HCT116 (cell line): ENCODE results near the gene TMEM204. TPM values are rescaled to one million over a fixed set of nuclear protein-coding genes. Genes with fewer than 3 reads are reported as not detected.

Experiments used
- ATAC-seq: fragments of 200-7000 bp; cut with Tn5 transposase; 2 replicates; pipeline ENCODE4 v1.9.1; 2020; ENCODE audit warnings: mild to moderate bottlenecking, moderate library complexity
- BruUV-seq: library from RNA; stranded (reverse); fragments of 400-500 nt; replicated peaks from 2 replicates; lab custom pipeline; 2021; lab: Mats Ljungman, UMichigan
- CTCF ChIA-PET: fragments of 300-600 bp; sonication (Branson Sonifier 250); formaldehyde crosslinking; loops from one replicate; lab custom pipeline; 2021; ENCODE audit warnings: antibody characterized with exemption; lab: Charles Lee
- POLR2A ChIA-PET: fragments of 300-600, 350-600 bp; sonication (Branson Sonifier 250); formaldehyde crosslinking; loops from one replicate; lab custom pipeline; 2021; ENCODE audit warnings: antibody characterized with exemption; lab: Charles Lee
- RAD21 ChIA-PET, 2 experiments: fragments of 300-600 bp; sonication (Branson Sonifier 250); formaldehyde crosslinking; loops; one replicate each; lab custom pipeline; 2023; ENCODE audit warnings: low total read pairs in 2 of 2; ENCODE audit not compliant: uncharacterized antibody in 2 of 2, unreplicated experiment in 2 of 2, low non-redundant PET in 1 of 2; lab: Charles Lee
- DNase-seq: peaks from one replicate; pipeline ENCODE4 v3.0.0-alpha.2; 2010; ENCODE audit warnings: low read depth, low spot score
- H2AFZ ChIP-seq: fragments of 200-600 bp; shearing (Covaris generic), sonication (generic); 2 replicates; pipeline ENCODE4 v1.6.1; 2017; ENCODE audit warnings: low read depth, mixed run types, mixed read lengths, antibody characterized with exemption, low read length; ENCODE audit not compliant: poor library complexity, severe bottlenecking
- H3K27ac ChIP-seq: 2 replicates; pipeline ENCODE4 v1.5.1; 2012; ENCODE audit warnings: low read depth, low read length
- H3K27me3 ChIP-seq: fragments of 200-600 bp; sonication (generic); 2 replicates; pipeline ENCODE4 v1.6.1; 2016; ENCODE audit warnings: mixed run types, low read length, mixed read lengths; ENCODE audit not compliant: insufficient read depth
- H3K36me3 ChIP-seq, 2 experiments: fragments of 200-500 bp in 1 of 2; fragments of 200-600 bp in 1 of 2; sonication (Bioruptor generic) in 1 of 2; sonication (generic) in 1 of 2; 2 replicates each; pipeline versions ENCODE4 v1.5.1 to v1.6.1; 2014 to 2016; ENCODE audit warnings: low read length in 2 of 2, inconsistent platforms in 1 of 2, mixed read lengths in 1 of 2, mixed run types in 1 of 2; ENCODE audit not compliant: insufficient read depth in 2 of 2, control insufficient read depth in 1 of 2
- H3K4me1 ChIP-seq, 2 experiments: fragments of 200-600 bp in 1 of 2; sonication (generic) in 1 of 2; 2 replicates each; pipeline versions ENCODE4 v1.5.1 to v1.6.1; 2012 to 2017; ENCODE audit warnings: low read length in 2 of 2, inconsistent platforms in 1 of 2, mild to moderate bottlenecking in 1 of 2, mixed read lengths in 1 of 2, mixed run types in 1 of 2, moderate library complexity in 1 of 2; ENCODE audit not compliant: insufficient read depth in 2 of 2, control insufficient read depth in 1 of 2
- H3K4me2 ChIP-seq: fragments of 200-600 bp; sonication (generic); 2 replicates; pipeline ENCODE4 v1.6.1; 2017; ENCODE audit warnings: mixed run types, low read length, mixed read lengths
- H3K4me3 ChIP-seq, 2 experiments: fragments of 200-600 bp in 1 of 2; sonication (generic) in 1 of 2; replicated peaks in 1 of 2; 2 replicates each; pipeline ENCODE4 v1.5.1; 2011 to 2016; ENCODE audit warnings: low read length in 2 of 2, control low read depth in 1 of 2, low read depth in 1 of 2, mild to moderate bottlenecking in 1 of 2, mixed read lengths in 1 of 2, mixed run types in 1 of 2
- H3K79me2 ChIP-seq: fragments of 200-600 bp; sonication (generic); 2 replicates; pipeline ENCODE4 v1.6.1; 2017; ENCODE audit warnings: mild to moderate bottlenecking, mixed run types, low read length, moderate library complexity, mixed read lengths; ENCODE audit not compliant: insufficient read depth
- H3K9ac ChIP-seq: fragments of 200-600 bp; sonication (generic); 2 replicates; pipeline ENCODE4 v1.6.1; 2016; ENCODE audit warnings: low read length, mixed read lengths
- H3K9me2 ChIP-seq: fragments of 200-600 bp; sonication (generic), shearing (Covaris generic); 2 replicates; pipeline ENCODE4 v1.6.1; 2017; ENCODE audit warnings: mixed run types, mild to moderate bottlenecking, moderate library complexity; ENCODE audit not compliant: insufficient read depth
- H3K9me3 ChIP-seq, 2 experiments: fragments of 200-500 bp in 1 of 2; fragments of 200-600 bp in 1 of 2; sonication (Bioruptor generic) in 1 of 2; sonication (generic) in 1 of 2; 2 replicates each; pipeline ENCODE4 v1.6.1; 2014 to 2017; ENCODE audit warnings: low read length in 2 of 2, mixed read lengths in 2 of 2, inconsistent platforms in 1 of 2, low read depth in 1 of 2, mild to moderate bottlenecking in 1 of 2, mixed run types in 1 of 2, moderate library complexity in 1 of 2; ENCODE audit not compliant: control insufficient read depth in 1 of 2, insufficient read depth in 1 of 2
- H4K20me1 ChIP-seq: fragments of 200-600 bp; sonication (generic), shearing (Covaris generic); 2 replicates; pipeline ENCODE4 v1.6.1; 2017; ENCODE audit warnings: mixed run types, mild to moderate bottlenecking, moderate library complexity; ENCODE audit not compliant: insufficient read depth
- ATF3 ChIP-seq: IDR thresholded peaks from 2 replicates; pipeline ENCODE4 v1.6.1; 2012
- FOSL1 ChIP-seq: IDR thresholded peaks from 2 replicates; pipeline ENCODE4 v1.6.1; 2012; ENCODE audit warnings: low read depth
- REST ChIP-seq: IDR thresholded peaks from 2 replicates; pipeline ENCODE4 v1.6.1; 2012; ENCODE audit warnings: low read depth
- intact Hi-C: fragments of 100-400 bp; cut with micrococcal nuclease; formaldehyde crosslinking; loops from 2 replicates; pipeline ENCODE4 v1.10.0; 2022
- total RNA-seq: library from RNA; stranded (reverse); gene quantifications from one replicate; pipeline ENCODE4 v1.2.1, GENCODE V29; 2021; ENCODE audit not compliant: unreplicated experiment

TMEM204 gene
- total RNA-seq, 1 experiment from 2014 or later: 0.22 TPM

- intact Hi-C loops: no loop called here
- POLR2A ChIA-PET: no interaction called here
These were observed 3.7 kb downstream of the TMEM204 start for GRCh38 chr16:1537138-1537577.

More at GRCh38 chr16:1537138-1537577, 3.7 kb downstream of the TMEM204 start:
- DNase-seq (no peak), ATAC-seq (no peak)
- CTCF ChIA-PET: no interaction called here
- Histone ChIP-seq H3K36me3 (no peaks in the 10 kb centered on the region), H2AFZ (no peak overlapping the region), H3K9me2 (no peaks in the 10 kb centered on the region), H3K4me2 (no peak overlapping the region), H3K27me3 (no peaks in the 10 kb centered on the region), H3K27ac (no peak overlapping the region), H3K9ac (no peak overlapping the region), H3K4me3 (no peak overlapping the region), H3K79me2 (no peaks in the 10 kb centered on the region), H4K20me1 (no peaks in the 10 kb centered on the region), H3K4me1 (peaks cover 3 to 7% of the 10 kb centered on the region in 2 experiments), H3K9me3 (no peaks in the 10 kb centered on the region)
- RAD21 ChIA-PET: no interaction called here
- no TSS peak for BruUV-seq
- no peak for TF ChIP-seq FOSL1
- no peak for TF ChIP-seq ATF3
- no peak for TF ChIP-seq REST
